CD14-positive monocyte (primary cell): ENCODE results near the gene CCDC7. TPM values are rescaled to one million over a fixed set of nuclear protein-coding genes. Genes with fewer than 3 reads are reported as not detected.

Experiments used
- DNase-seq, 3 donors: peaks; one replicate each; pipeline ENCODE4 v3.0.0-alpha.2; 2011 to 2022
- H2AFZ ChIP-seq: 2 replicates; pipeline ENCODE4 v1.6.0; 2012; ENCODE audit warnings: mild to moderate bottlenecking, low read depth, low read length, inconsistent platforms; ENCODE audit not compliant: insufficient read depth, poor library complexity, severe bottlenecking
- H3K27ac ChIP-seq, 2 donors: 1 replicate in 1 of 2; 2 replicates in 1 of 2; pipeline ENCODE4 v1.5.1; 2012 to 2013; ENCODE audit warnings: low read length in 2 of 2, control low read depth in 1 of 2, inconsistent platforms in 1 of 2, low read depth in 1 of 2, mild to moderate bottlenecking in 1 of 2
- H3K27me3 ChIP-seq, 2 donors: one replicate each; pipeline versions ENCODE4 v1.6.0 to v1.6.1; 2011 to 2013; ENCODE audit warnings: low read length in 2 of 2; ENCODE audit not compliant: control insufficient read depth in 2 of 2, insufficient read depth in 2 of 2
- H3K36me3 ChIP-seq, 2 donors: replicated peaks in 1 of 2; 1 replicate in 1 of 2; 2 replicates in 1 of 2; pipeline versions ENCODE4 v1.5.1 to v1.6.1; 2012 to 2013; ENCODE audit warnings: low read length in 2 of 2, control low read depth in 1 of 2, inconsistent platforms in 1 of 2, mild to moderate bottlenecking in 1 of 2; ENCODE audit not compliant: insufficient read depth in 2 of 2, control insufficient read depth in 1 of 2
- H3K4me1 ChIP-seq, 2 donors: 1 replicate in 1 of 2; 2 replicates in 1 of 2; pipeline versions ENCODE4 v1.5.1 to v1.6.1; 2012 to 2013; ENCODE audit warnings: low read length in 2 of 2, control low read depth in 1 of 2, inconsistent platforms in 1 of 2, mild to moderate bottlenecking in 1 of 2, moderate library complexity in 1 of 2; ENCODE audit not compliant: insufficient read depth in 2 of 2, control insufficient read depth in 1 of 2
- H3K4me2 ChIP-seq: replicated peaks from 2 replicates; pipeline ENCODE3; 2012; ENCODE audit warnings: low read length, moderate library complexity, mild to moderate bottlenecking; ENCODE audit not compliant: poor library complexity, severe bottlenecking; ENCODE audit errors: extremely low read depth
- H3K4me3 ChIP-seq, 3 experiments: fragments of 200-600 bp in 1 of 3; sonication (generic) in 1 of 3; replicated peaks in 1 of 3; 1 replicate in 2 of 3; 2 replicates in 1 of 3; pipeline ENCODE4 v1.5.1; 2011 to 2013; ENCODE audit warnings: low read length in 3 of 3, mild to moderate bottlenecking in 3 of 3, control low read depth in 2 of 3, low read depth in 2 of 3, inconsistent platforms in 1 of 3, moderate library complexity in 1 of 3
- H3K79me2 ChIP-seq: 2 replicates; pipeline ENCODE4 v1.6.0; 2012; ENCODE audit warnings: mild to moderate bottlenecking, control low read depth, inconsistent platforms, low read length, moderate library complexity; ENCODE audit not compliant: insufficient read depth
- H3K9ac ChIP-seq: 2 replicates; pipeline ENCODE4 v1.6.0; 2017; ENCODE audit warnings: low read length, mild to moderate bottlenecking; ENCODE audit not compliant: insufficient read depth, poor library complexity, severe bottlenecking
- H3K9me3 ChIP-seq, 2 donors: replicated peaks in 1 of 2; 1 replicate in 1 of 2; 2 replicates in 1 of 2; pipeline versions ENCODE4 v1.5.1 to v1.6.1; 2012 to 2013; ENCODE audit warnings: low read length in 2 of 2, control low read depth in 1 of 2; ENCODE audit not compliant: control insufficient read depth in 1 of 2, insufficient read depth in 1 of 2
- H4K20me1 ChIP-seq: 2 replicates; pipeline ENCODE4 v1.6.0; 2012; ENCODE audit warnings: mild to moderate bottlenecking, low read length, control low read depth, moderate library complexity; ENCODE audit not compliant: insufficient read depth
- H3K27ac Mint-ChIP-seq, 7 donors: one replicate each; pipeline ENCODE4 v1.8.0; 2020; ENCODE audit warnings: mild to moderate bottlenecking in 7 of 7, mixed read lengths in 7 of 7, moderate library complexity in 6 of 7, inconsistent platforms in 2 of 7
- H3K27me3 Mint-ChIP-seq, 3 donors: one replicate each; pipeline ENCODE4 v1.8.0; 2021 to 2022; ENCODE audit warnings: low read depth in 3 of 3, mild to moderate bottlenecking in 3 of 3, mixed read lengths in 3 of 3, moderate library complexity in 3 of 3, inconsistent platforms in 1 of 3
- H3K36me3 Mint-ChIP-seq, 2 donors: one replicate each; pipeline ENCODE4 v1.8.0; 2020; ENCODE audit warnings: mixed read lengths in 2 of 2, inconsistent platforms in 1 of 2, mild to moderate bottlenecking in 1 of 2
- H3K4me1 Mint-ChIP-seq: one replicate; pipeline ENCODE4 v1.8.0; 2020; ENCODE audit warnings: mild to moderate bottlenecking, mixed read lengths
- H3K4me3 Mint-ChIP-seq, 2 donors: one replicate each; pipeline ENCODE4 v1.8.0; 2020; ENCODE audit warnings: mild to moderate bottlenecking in 2 of 2, mixed read lengths in 2 of 2, moderate library complexity in 1 of 2
- H3K9me3 Mint-ChIP-seq, 7 donors: one replicate each; pipeline ENCODE4 v1.8.0; 2020 to 2022; ENCODE audit warnings: mixed read lengths in 7 of 7, mild to moderate bottlenecking in 6 of 7, moderate library complexity in 6 of 7, inconsistent platforms in 2 of 7
- CTCF ChIP-seq: fragments of 200-600 bp; IDR thresholded peaks from one replicate; pipeline ENCODE4 v1.8.0; 2022; ENCODE audit warnings: antibody characterized with exemption, mild to moderate bottlenecking
- WGBS: methylation state at CpG from one replicate; pipeline ENCODE4 v1.1.5; 2013; ENCODE audit warnings: missing lambda C conversion rate; ENCODE audit not compliant: insufficient coverage; 5-methylcytosine and 5-hydroxymethylcytosine counted together
- intact Hi-C, 2 donors: fragments of 100-400 bp; cut with micrococcal nuclease; formaldehyde crosslinking; loops; one replicate each; pipeline versions ENCODE4 v1.15.0 to v1.15.1; 2023
- polyA plus RNA-seq, 3 donors: library from polyadenylated mRNA; depleted of rRNA in 1 of 3; unstranded in 2 of 3; stranded (reverse) in 1 of 3; fragments of 300-500 nt in 2 of 3; fragments of >200 nt in 1 of 3; fragmentation: Illumina TruSeq in 2 of 3; gene quantifications; 1 replicate in 2 of 3; 2 replicates in 1 of 3; pipeline ENCODE4 v1.2.3, GENCODE V29; 2012 to 2021

The CCDC7 gene
- polyA plus RNA-seq, 3 donors = 1.3 to 2.3 (median 2.0) TPM

GRCh38 chr10:32540691-32541470 is 94.9 kb downstream of the CCDC7 start:
- TF ChIP-seq CTCF = no peak
- Mint-ChIP-seq H3K4me3 (no peak overlapping the region), H3K27ac (no peak overlapping the region), H3K4me1 (no peaks in the 10 kb centered on the region), H3K36me3 (peaks cover 0 to 5% of the 10 kb centered on the region in 2 donors), H3K27me3 (no peaks in the 10 kb centered on the region), H3K9me3 (peaks cover 0 to 8% (median 5%) of the 10 kb centered on the region in 7 donors)
- Histone ChIP-seq H3K4me2 (no peak overlapping the region), H3K9ac (no peak overlapping the region), H3K27me3 (no peaks in the 10 kb centered on the region), H3K4me3 (no peak overlapping the region), H4K20me1 (no peaks in the 10 kb centered on the region), H3K36me3 (no peaks in the 10 kb centered on the region), H3K9me3 (no peaks in the 10 kb centered on the region), H3K4me1 (no peaks in the 10 kb centered on the region), H2AFZ (no peak overlapping the region), H3K79me2 (no peaks in the 10 kb centered on the region), H3K27ac (no peak overlapping the region)
- no peak for DNase-seq
- 86% methylated on average over 2 of the region's 6 CpGs for WGBS
- intact Hi-C loops = no loop called here

GRCh38 chr10:32548208-32548607 is 102.3 kb downstream of the CCDC7 start:
- H3K4me2 ChIP-seq = no peak overlapping the region
- H3K4me3 ChIP-seq = no peak overlapping the region
- H3K4me1 ChIP-seq = no peaks in the 10 kb centered on the region
- H3K36me3 ChIP-seq = no peaks in the 10 kb centered on the region
- Mint-ChIP-seq H3K27me3 (no peaks in the 10 kb centered on the region), H3K9me3 (peaks cover 0 to 16% (median 8%) of the 10 kb centered on the region in 7 donors), H3K4me1 (no peaks in the 10 kb centered on the region), H3K27ac (no peak overlapping the region), H3K36me3 (peaks cover 0 to 17% of the 10 kb centered on the region in 2 donors), H3K4me3 (no peak overlapping the region)
- intact Hi-C loops = no loop called here
- DNase-seq = no peak
- H3K9me3 ChIP-seq = peaks cover 0 to 3% of the 10 kb centered on the region in 2 donors
- H3K27me3 ChIP-seq = no peaks in the 10 kb centered on the region
- no peak overlapping the region for H2AFZ ChIP-seq
- H3K27ac ChIP-seq = no peak overlapping the region
- H3K79me2 ChIP-seq = no peaks in the 10 kb centered on the region
- 89% methylated on average over 4 of the region's 7 CpGs for WGBS
- no peak overlapping the region for H3K9ac ChIP-seq
- TF ChIP-seq CTCF = no peak
- H4K20me1 ChIP-seq = no peaks in the 10 kb centered on the region
